GM12878 (cell line): ENCODE measurements around the gene ZNF709. TPM values are rescaled to one million over a fixed set of nuclear protein-coding genes. Genes with fewer than 3 reads are reported as not detected.

Source experiments
- BACH1 ChIP-seq: fragments of 450-650 bp; IDR thresholded peaks from 2 replicates; pipeline ENCODE4 v1.6.1; 2017; ENCODE audit warnings: mild to moderate bottlenecking, borderline replicate concordance
- BMI1 ChIP-seq: fragments of 450-650 bp; IDR thresholded peaks from 2 replicates; pipeline ENCODE4 v1.6.1; 2016; ENCODE audit warnings: mild to moderate bottlenecking, moderate library complexity, borderline replicate concordance
- CREB1 ChIP-seq: IDR thresholded peaks from 2 replicates; pipeline ENCODE4 v1.6.1; 2012; ENCODE audit warnings: low read depth, mild to moderate bottlenecking, inconsistent platforms
- CREM ChIP-seq: IDR thresholded peaks from 2 replicates; pipeline ENCODE4 v1.6.1; 2014; ENCODE audit warnings: antibody characterized with exemption, low read depth
- GABPA ChIP-seq: IDR thresholded peaks from 2 replicates; pipeline ENCODE4 v1.6.1; 2014; ENCODE audit warnings: antibody characterized with exemption, low read depth, mild to moderate bottlenecking, inconsistent platforms
- GATAD2B ChIP-seq: fragments of 450-650 bp; conservative IDR thresholded peaks from 2 replicates; pipeline ENCODE4 v1.6.1; 2017; ENCODE audit warnings: low read depth, mild to moderate bottlenecking, moderate library complexity
- LARP7 ChIP-seq: fragments of 450-650 bp; IDR thresholded peaks from 2 replicates; pipeline ENCODE4 v1.6.1; 2017; ENCODE audit warnings: mild to moderate bottlenecking
- NBN ChIP-seq: fragments of 450-650 bp; IDR thresholded peaks from 2 replicates; pipeline ENCODE4 v1.6.1; 2016
- POLR2AphosphoS2 ChIP-seq: IDR thresholded peaks from 2 replicates; pipeline ENCODE4 v1.6.1; 2011; ENCODE audit warnings: low read depth, mild to moderate bottlenecking, low read length, improper control_type of control experiment, moderate library complexity
- SP1 ChIP-seq: IDR thresholded peaks from one replicate; pipeline ENCODE4 v1.6.1; 2011; ENCODE audit warnings: low read depth, low read length
- SRF ChIP-seq, 2 experiments: IDR thresholded peaks; 2 replicates each; pipeline ENCODE4 v1.6.1; 2011; ENCODE audit warnings: low read depth in 2 of 2, low read length in 2 of 2, mild to moderate bottlenecking in 1 of 2, moderate library complexity in 1 of 2
- STAT1 ChIP-seq: fragments of 450-650 bp; conservative IDR thresholded peaks from 2 replicates; pipeline ENCODE4 v1.6.1; 2014; ENCODE audit warnings: antibody characterized with exemption, mild to moderate bottlenecking
- polyA plus RNA-seq, 11 experiments: library from polyadenylated mRNA; depleted of rRNA in 4 of 11; unstranded in 6 of 11; stranded (reverse) in 5 of 11; fragments of >200 nt; fragmentation: Nextera tagmentation in 4 of 11; fragmentation: Illumina TruSeq in 1 of 11; extraction: Ambion mirVana in 4 of 11; extraction: Trizol in 1 of 11; gene quantifications; 1 replicate in 1 of 11; 2 replicates in 10 of 11; pipeline versions ENCODE4 v1.2.1 to v1.2.3, GENCODE V29; 2011 to 2016; ENCODE audit warnings: inconsistent platforms in 2 of 11, missing spikeins in 2 of 11, low read depth in 1 of 11
- total RNA-seq, 4 experiments: library from RNA; depleted of rRNA in 3 of 4; stranded (reverse); fragments of >200 nt in 3 of 4; fragmentation: Illumina TruSeq in 1 of 4; extraction: Trizol in 1 of 4; gene quantifications; 2 replicates each; pipeline versions ENCODE4 v1.2.1 to v1.2.3, GENCODE V29; 2013 to 2021
- TF ChIP-seq, protein P1 (sequence below): fragments of 450-650 bp; IDR thresholded peaks from 2 replicates; pipeline ENCODE4 v1.6.1; 2016; ENCODE audit warnings: mild to moderate bottlenecking
- TF ChIP-seq, protein P2 (sequence below): fragments of 450-650 bp; IDR thresholded peaks from 2 replicates; pipeline ENCODE4 v1.6.1; 2017; ENCODE audit warnings: mild to moderate bottlenecking
- TF ChIP-seq, protein P3 (sequence below): IDR thresholded peaks from 2 replicates; pipeline ENCODE4 v1.6.1; 2012; ENCODE audit warnings: low read depth, low read length, improper control_type of control experiment
- TF ChIP-seq, protein P4 (sequence below): fragments of 450-650 bp; IDR thresholded peaks from 2 replicates; pipeline ENCODE4 v1.6.1; 2017; ENCODE audit warnings: mild to moderate bottlenecking, moderate library complexity

ZNF709 gene
- total and polyA plus RNA-seq, 10 of the 15 experiments (the other 5 are each of a cell fraction or from before 2014, with no cell fraction given) = 0.27 to 2.5 (median 1.5) TPM

DNA sequence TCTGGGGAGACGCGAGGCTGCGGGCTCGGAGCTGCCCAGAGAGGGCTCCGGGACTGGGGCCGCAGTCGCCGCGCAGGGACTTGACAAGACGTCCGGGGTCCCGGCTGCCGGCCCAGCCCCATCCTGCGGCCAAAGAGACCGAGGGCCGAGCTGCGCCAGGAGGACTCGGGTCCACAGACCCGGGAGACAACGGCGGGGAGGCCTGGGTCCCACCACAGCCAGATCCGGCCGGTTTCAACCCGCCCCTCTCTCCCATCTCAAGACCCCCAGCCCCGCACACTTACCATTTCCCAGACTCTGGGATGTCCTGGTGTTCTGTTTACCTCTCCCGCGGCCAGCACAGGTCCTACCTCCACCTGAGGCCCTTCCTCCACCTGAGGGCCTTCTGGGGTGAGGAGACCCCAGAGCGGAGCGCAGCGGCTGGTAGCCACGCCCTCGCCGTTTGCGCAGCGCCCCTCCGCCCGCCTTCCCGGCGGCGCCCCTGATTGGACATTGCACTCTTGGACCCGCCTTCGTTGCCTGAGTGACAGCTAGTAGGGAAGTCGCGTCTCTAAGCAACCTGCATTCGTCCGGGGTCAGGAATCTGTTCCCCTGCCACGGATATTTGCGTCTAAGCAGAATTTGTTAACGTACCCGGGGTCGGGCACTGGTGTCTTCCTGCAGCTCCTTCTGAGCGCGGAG lies at the start of gene ZNF709 (continued):
- TF ChIP-seq, protein P1, sequence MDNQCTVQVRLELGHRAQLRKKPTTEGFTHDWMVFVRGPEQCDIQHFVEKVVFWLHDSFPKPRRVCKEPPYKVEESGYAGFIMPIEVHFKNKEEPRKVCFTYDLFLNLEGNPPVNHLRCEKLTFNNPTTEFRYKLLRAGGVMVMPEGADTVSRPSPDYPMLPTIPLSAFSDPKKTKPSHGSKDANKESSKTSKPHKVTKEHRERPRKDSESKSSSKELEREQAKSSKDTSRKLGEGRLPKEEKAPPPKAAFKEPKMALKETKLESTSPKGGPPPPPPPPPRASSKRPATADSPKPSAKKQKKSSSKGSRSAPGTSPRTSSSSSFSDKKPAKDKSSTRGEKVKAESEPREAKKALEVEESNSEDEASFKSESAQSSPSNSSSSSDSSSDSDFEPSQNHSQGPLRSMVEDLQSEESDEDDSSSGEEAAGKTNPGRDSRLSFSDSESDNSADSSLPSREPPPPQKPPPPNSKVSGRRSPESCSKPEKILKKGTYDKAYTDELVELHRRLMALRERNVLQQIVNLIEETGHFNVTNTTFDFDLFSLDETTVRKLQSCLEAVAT = 0 out of 2 replicates have a peak, but pooled peaks have one; percentile 22
- TF ChIP-seq, protein P2, sequence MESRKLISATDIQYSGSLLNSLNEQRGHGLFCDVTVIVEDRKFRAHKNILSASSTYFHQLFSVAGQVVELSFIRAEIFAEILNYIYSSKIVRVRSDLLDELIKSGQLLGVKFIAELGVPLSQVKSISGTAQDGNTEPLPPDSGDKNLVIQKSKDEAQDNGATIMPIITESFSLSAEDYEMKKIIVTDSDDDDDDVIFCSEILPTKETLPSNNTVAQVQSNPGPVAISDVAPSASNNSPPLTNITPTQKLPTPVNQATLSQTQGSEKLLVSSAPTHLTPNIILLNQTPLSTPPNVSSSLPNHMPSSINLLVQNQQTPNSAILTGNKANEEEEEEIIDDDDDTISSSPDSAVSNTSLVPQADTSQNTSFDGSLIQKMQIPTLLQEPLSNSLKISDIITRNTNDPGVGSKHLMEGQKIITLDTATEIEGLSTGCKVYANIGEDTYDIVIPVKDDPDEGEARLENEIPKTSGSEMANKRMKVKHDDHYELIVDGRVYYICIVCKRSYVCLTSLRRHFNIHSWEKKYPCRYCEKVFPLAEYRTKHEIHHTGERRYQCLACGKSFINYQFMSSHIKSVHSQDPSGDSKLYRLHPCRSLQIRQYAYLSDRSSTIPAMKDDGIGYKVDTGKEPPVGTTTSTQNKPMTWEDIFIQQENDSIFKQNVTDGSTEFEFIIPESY = no peak
- TF ChIP-seq GABPA (no peak), STAT1 (no peak), GATAD2B (peak; percentile 74), POLR2AphosphoS2 (peak; percentile 69; the same call in 1 of the 2 replicates), SP1 (peak; percentile 87), LARP7 (0 out of 2 replicates have a peak, but pooled peaks have one; percentile 22), CREB1 (no peak; the same call in 1 of the 2 replicates), SRF (IDR thresholded peaks at IDR 0.05; ENCODE audit: low read depth in 2 of 2, low read length in 2 of 2) (no peak), BACH1 (peak; percentile 28; the same call in 1 of the 2 replicates), BMI1 (peak; percentile 91), CREM (peak; percentile 45; the same call in 1 of the 2 replicates), NBN (no peak)
- TF ChIP-seq, protein P3, sequence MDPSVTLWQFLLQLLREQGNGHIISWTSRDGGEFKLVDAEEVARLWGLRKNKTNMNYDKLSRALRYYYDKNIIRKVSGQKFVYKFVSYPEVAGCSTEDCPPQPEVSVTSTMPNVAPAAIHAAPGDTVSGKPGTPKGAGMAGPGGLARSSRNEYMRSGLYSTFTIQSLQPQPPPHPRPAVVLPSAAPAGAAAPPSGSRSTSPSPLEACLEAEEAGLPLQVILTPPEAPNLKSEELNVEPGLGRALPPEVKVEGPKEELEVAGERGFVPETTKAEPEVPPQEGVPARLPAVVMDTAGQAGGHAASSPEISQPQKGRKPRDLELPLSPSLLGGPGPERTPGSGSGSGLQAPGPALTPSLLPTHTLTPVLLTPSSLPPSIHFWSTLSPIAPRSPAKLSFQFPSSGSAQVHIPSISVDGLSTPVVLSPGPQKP = no peak
- TF ChIP-seq, protein P4, sequence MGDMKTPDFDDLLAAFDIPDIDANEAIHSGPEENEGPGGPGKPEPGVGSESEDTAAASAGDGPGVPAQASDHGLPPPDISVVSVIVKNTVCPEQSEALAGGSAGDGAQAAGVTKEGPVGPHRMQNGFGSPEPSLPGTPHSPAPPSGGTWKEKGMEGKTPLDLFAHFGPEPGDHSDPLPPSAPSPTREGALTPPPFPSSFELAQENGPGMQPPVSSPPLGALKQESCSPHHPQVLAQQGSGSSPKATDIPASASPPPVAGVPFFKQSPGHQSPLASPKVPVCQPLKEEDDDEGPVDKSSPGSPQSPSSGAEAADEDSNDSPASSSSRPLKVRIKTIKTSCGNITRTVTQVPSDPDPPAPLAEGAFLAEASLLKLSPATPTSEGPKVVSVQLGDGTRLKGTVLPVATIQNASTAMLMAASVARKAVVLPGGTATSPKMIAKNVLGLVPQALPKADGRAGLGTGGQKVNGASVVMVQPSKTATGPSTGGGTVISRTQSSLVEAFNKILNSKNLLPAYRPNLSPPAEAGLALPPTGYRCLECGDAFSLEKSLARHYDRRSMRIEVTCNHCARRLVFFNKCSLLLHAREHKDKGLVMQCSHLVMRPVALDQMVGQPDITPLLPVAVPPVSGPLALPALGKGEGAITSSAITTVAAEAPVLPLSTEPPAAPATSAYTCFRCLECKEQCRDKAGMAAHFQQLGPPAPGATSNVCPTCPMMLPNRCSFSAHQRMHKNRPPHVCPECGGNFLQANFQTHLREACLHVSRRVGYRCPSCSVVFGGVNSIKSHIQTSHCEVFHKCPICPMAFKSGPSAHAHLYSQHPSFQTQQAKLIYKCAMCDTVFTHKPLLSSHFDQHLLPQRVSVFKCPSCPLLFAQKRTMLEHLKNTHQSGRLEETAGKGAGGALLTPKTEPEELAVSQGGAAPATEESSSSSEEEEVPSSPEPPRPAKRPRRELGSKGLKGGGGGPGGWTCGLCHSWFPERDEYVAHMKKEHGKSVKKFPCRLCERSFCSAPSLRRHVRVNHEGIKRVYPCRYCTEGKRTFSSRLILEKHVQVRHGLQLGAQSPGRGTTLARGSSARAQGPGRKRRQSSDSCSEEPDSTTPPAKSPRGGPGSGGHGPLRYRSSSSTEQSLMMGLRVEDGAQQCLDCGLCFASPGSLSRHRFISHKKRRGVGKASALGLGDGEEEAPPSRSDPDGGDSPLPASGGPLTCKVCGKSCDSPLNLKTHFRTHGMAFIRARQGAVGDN = no peak
- TF ChIP-seq, all 136 proteins: peak for 25
